Stimulated activated CD8-positive, alpha-beta memory T cell treated with anti-CD3 and anti-CD28 coated beads, Interleukin-2, amount 100 ng/mL, for 48 hours (primary cell): ENCODE data around the gene ARF3.

Experiments used
- DNase-seq, 2 donors: peaks; one replicate each; pipeline ENCODE4 v3.0.0-alpha.2; 2020; ENCODE audit warnings: low read depth in 2 of 2

ARF3 gene

DNA sequence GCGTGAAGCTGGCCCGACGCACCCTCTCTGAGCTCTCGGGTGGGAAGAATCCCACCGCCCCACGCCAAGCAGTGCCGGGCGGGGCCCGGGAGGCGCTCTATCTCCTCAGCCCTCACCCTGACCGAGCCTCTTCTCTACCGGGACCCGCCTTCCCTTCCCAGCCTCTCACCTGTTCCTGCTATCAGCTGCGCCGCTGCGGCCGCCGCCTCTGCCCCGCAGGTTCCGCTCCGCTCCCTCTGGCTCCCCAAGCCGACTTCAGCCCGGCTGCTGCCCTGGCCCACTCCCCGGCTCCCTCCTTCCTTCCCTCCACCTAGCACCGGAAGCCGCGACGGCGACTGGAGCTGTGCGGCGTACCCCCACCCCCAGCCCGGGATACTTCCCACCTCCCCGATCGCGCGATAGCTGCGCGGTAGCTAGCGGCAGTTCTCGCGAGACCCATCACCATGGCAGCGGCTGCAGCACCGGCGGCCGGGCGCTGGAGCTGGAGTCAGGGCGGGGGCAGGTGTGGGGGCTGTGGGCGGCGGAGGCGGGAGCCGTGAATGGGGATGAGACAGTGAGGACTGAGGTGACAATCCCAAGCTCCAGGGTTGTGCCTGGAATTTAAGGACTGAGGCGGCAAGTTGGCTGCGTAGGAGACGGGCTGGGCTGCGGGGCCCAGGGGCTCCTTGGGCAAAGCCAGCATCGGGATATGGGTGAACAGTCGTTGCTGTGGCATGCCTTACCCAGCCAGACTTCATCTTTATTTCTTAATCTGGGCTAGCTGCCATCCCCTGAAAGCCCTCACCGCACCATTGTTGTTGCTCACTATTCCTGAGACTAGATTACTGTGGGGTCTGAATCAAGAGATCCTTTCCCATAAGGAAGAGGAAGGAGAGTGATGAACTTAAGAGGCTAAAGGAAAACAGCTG lies at the start of gene ARF3:
Gene ARF3 (minus strand): TSS at position 347 of the 908 bp plus-strand sequence. CDS start 16,392 bp downstream, outside the sequence.
- DNase-seq, result peak; percentile 89

- no peak for DNase-seq
Observed at GRCh38 chr12:49000346-49000745, 43.1 kb upstream of the ARF3 start.

- DNase-seq, result no peak
Observed at GRCh38 chr12:48999371-49000131, 42.3 kb upstream of the ARF3 start, which contains the start of gene DDN. DDN (minus strand) TSS chr12:48999375; CDS start chr12:48999287, 88 bp downstream.

- DNase-seq, result no peak
Observed at GRCh38 chr12:48998497-48999353, 41.4 kb upstream of the ARF3 start.

- DNase-seq, result no peak
Observed at GRCh38 chr12:48997719-48998496, 40.6 kb upstream of the ARF3 start.

DNA sequence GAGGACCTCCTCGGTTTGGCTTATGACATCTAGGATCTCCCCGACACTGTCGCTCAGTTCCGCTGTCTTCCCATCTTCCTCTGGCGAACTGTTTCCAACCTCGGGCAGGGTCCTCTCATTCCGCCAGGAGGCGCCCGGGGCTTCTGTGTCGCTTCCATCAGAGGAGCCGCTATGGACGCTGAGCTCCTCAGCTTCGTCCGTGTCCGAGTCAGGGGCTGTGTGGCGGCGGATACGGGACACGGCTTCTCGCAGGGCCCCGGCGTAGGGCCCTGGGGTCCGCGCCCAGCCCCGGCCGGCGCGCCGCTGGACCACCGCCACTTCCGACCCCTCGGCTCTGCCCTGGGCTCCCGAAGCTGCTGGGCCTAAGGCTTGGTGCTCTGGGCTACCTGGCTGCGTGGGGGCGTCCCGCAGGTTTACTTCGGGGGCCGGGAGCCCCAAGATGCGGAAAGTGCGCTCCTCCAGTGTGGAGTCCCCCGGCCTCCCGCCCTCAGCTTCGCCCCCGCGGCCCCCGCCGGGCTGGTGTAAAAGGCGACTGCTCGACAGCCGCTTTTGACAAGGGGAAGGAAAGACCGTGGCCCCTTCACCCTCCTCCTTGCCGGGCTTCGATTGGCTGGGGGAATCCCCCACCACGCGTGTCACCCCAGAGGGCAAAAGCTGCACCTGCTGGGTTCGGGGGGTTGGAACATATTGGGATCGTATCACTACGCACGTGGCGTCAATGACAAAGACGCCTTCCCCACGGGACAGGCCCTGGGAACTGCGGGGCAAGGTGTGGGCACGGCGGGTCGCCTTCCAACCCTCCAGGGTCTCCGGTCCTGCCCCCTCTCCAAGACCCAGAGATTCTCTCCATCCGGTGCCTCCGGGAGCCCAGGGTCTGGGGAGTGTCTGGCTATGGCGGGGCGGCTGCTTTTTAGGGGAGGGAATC lies 39.8 kb upstream of the ARF3 start:
- peak in 1 of 2 donors; percentile 58 for DNase-seq

GRCh38 chr12:48995086-48995879 lies 38.0 kb upstream of the ARF3 start:
- DNase-seq, result peak in 1 of 2 donors; percentile 37

GRCh38 chr12:48994224-48995085 lies 37.2 kb upstream of the ARF3 start:
- DNase-seq, result no peak

DNA sequence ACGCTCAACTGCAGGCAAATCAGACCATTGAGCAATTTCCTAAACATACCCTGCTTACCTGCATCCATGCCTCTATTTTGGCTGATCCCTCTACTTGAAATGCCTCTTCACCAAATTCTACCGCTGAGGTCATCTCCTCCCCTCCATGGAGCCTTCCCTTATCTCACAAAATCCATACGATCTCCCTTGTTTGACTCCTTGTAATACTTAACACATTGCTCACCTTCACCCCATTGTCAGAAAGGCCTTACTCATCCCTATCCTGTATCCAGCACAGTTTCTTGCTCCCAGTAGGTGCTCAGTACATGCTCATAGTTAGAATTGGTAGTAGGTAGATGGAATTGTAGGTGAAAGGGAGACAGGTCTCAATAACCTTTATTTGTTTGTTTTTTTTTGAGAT lies 36.5 kb upstream of the ARF3 start:
- DNase-seq, result no peak

GRCh38 chr12:48991247-48992050 lies 34.2 kb upstream of the ARF3 start:
- no peak for DNase-seq

DNA sequence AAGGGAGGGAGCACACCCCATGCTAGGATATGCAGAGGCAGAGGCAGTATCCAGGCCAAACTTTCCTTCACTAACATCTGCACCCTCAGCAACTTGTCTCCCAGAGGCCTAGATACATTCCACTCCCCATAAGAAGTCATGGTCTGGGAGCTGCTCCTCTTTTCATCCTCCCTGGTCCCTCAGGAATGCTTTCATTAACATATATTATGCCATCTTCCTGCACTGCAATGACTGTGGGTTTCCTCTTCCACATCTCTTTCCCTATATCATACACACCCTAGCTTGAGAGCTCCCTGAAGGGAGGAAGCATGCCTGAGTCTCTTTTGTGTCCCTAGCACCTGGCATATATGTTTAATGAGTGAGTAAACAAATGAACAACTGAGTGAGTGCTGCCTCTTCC lies 33.3 kb upstream of the ARF3 start:
- no peak for DNase-seq

DNA sequence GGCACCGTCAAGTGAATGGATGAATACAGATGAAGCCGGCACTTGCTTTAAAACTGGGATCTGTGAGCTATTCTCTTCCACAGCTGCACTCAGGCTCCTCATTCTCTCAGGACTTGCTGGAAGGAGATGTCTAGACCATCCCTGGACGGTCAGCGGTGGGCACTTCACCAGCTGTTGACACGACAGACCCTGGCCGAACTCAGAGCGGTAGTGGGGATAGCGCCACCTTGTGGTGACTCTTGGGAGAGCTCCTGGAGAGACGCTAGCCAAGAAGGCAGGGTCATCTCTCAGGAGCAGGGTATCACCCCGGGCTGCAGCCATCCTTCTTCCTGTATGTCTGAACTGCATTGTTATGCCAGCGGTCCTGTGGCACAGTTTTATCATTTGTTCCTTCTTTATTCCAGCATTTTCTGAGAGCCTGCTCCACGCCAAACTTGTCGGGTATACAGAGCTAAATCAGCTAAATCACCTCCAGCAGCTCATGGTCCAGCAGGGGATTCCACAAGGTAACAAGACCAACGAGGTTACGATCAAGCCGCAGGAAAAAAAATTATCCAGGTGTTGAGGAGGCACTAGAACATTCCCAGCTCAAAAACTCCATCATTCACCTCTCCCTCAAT lies 30.9 kb upstream of the ARF3 start:
- DNase-seq, result peak; percentile 65 to 74

DNA sequence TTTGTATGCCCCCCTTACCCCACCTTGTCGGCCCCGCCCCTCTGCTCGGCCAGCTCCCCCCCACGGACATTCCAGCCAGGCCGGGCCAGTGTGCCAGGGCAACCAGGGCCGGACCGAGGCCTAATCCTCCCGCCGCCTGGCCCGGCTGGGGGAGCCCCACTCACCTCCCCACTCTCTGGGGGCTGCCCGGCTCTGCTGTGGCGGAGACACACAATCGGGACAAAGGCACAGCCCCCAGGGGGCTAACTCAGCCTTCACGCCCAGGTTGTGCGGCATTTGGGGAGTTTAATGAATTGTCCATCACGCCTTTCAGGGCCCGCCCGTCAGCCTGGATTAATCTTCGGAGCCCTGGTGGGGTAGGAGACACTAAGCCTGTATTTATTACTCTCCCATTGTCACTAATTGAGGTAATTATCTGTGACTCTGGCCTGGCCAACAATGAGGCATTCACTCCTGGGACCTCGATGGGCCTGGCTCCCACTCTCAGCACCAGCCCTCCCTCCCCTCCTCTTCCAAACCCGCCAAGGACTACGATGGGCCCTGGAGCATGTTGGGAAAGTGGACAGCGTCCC lies 29.5 kb upstream of the ARF3 start:
- DNase-seq, result no peak

GRCh38 chr12:48985901-48986300 lies 28.6 kb upstream of the ARF3 start:
- DNase-seq, result no peak

- no peak for DNase-seq
Observed at GRCh38 chr12:48985475-48985897, 28.2 kb upstream of the ARF3 start.

DNA sequence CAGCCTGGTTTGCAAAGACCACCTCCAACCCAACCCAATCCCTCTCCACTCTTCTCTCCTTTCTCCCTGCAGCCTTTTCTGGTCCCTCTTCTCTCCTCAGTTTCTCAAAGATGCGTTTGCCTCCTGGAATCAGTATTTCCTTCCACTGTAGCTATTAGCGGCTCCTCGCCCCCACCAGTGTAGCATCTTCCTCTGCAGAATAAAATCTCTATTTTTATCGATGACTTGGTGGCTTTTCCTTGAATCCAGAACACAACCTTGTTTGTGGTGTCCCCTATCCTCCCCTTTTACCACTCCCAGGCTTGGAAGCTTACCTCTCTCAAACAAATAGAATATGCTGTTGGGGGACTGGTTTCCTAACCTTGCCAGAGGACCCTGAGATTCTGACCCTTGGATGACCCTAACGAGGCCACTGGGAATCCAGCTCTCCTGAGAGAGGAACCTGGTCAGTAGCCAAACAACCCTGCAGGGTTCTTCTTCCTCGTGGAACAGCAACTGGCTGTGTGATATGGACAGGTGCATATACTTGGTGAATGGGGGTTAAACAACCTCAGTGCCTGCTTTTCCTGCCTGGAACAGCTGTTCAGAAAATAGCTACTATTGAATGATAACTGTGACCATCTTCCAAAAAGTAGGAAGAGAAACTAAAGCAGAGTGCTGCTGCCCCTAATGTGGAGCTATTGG lies 25.3 kb upstream of the ARF3 start:
- no peak for DNase-seq
